Tibial nerve (tissue), 4 donors: ENCODE measurements around the gene IFNK. TPM values are rescaled to one million over a fixed set of nuclear protein-coding genes. Genes with fewer than 3 reads are reported as not detected.
A peak's percentile ranks its signal among the peaks of the same experiment; 100 is the strongest.
"Not testable (repeated sequence)": the region's sequence is repeated elsewhere in the genome, so short reads cannot be mapped to it uniquely, and the experiment has no call there.

Experiments
- DNase-seq, 2 donors: peaks; one replicate each; pipeline ENCODE4 v3.0.0-alpha.2; 2019; ENCODE audit warnings: low spot score in 2 of 2
- H3K27ac ChIP-seq, 4 donors: fragments of 200-600 bp; sonication (generic) in 3 of 4; one replicate each; pipeline ENCODE4 v1.5.1; 2017 to 2019; ENCODE audit warnings: mild to moderate bottlenecking in 1 of 4
- H3K27me3 ChIP-seq, 2 donors: fragments of 200-600 bp; sonication (generic) in 1 of 2; one replicate each; pipeline versions ENCODE4 v1.5.1 to v1.6.0; 2017 to 2019
- H3K36me3 ChIP-seq, 3 donors: fragments of 200-600 bp; sonication (generic); one replicate each; pipeline ENCODE4 v1.5.1; 2018 to 2019
- H3K4me1 ChIP-seq, 4 donors: fragments of 200-600 bp; sonication (generic) in 3 of 4; one replicate each; pipeline ENCODE4 v1.5.1; 2017 to 2019
- H3K4me3 ChIP-seq, 4 donors: fragments of 200-600 bp; sonication (generic) in 3 of 4; one replicate each; pipeline ENCODE4 v1.5.1; 2017 to 2019; ENCODE audit warnings: mild to moderate bottlenecking in 1 of 4, moderate library complexity in 1 of 4
- H3K9me3 ChIP-seq, 4 donors: fragments of 200-600 bp; sonication (generic) in 3 of 4; one replicate each; pipeline ENCODE4 v1.5.1; 2017 to 2019
- CTCF ChIP-seq, 5 experiments: fragments of 200-600 bp in 3 of 5; fragments of 450-650 bp in 2 of 5; sonication (generic) in 3 of 5; IDR thresholded peaks; one replicate each; pipeline ENCODE4 v1.5.1; 2016 to 2019; ENCODE audit warnings: antibody characterized with exemption in 5 of 5, mild to moderate bottlenecking in 3 of 5, moderate library complexity in 2 of 5
- EP300 ChIP-seq, 2 donors: sonication (generic); formaldehyde crosslinking; IDR thresholded peaks; one replicate each; pipeline ENCODE4 v1.6.1; 2017; ENCODE audit warnings: antibody characterized with exemption in 2 of 2, mild to moderate bottlenecking in 1 of 2
- POLR2A ChIP-seq, 2 donors: fragments of 450-650 bp; IDR thresholded peaks; one replicate each; pipeline ENCODE4 v1.6.1; 2017; ENCODE audit warnings: antibody characterized with exemption in 2 of 2, mild to moderate bottlenecking in 2 of 2, moderate library complexity in 2 of 2
- WGBS, 2 donors: methylation state at CpG; one replicate each; pipeline ENCODE4 v1.1.5; 2018; 5-methylcytosine and 5-hydroxymethylcytosine counted together
- total RNA-seq, 4 donors: library from RNA; depleted of rRNA; stranded (reverse); fragments of >200 nt; gene quantifications; one replicate each; pipeline ENCODE4 v1.1.0, GENCODE V29; 2016

IFNK gene
- total RNA-seq, 4 donors from 2014 or later, result not detected

- Histone ChIP-seq H3K27me3 (no peaks in the 10 kb centered on the region), H3K9me3 (no peaks in the 10 kb centered on the region), H3K4me3 (no peak overlapping the region), H3K27ac (no peak overlapping the region), H3K4me1 (peaks cover 0 to 8% (median 0%) of the 10 kb centered on the region in 4 donors), H3K36me3 (no peaks in the 10 kb centered on the region)
- no peak for TF ChIP-seq POLR2A (IDR thresholded peaks at IDR 0.05)
- TF ChIP-seq CTCF (IDR thresholded peaks at IDR 0.05), result no peak
- TF ChIP-seq EP300 (IDR thresholded peaks at IDR 0.05), result peak in 1 of 2 donors; percentile 56
- WGBS, 2 donors, result 48 to 70% methylated on average over 2 of the region's 2 CpGs
- no peak for DNase-seq
These were observed 24.6 kb upstream of the IFNK start for GRCh38 chr9:27499451-27499850.

GRCh38 chr9:27500902-27501301 lies 23.2 kb upstream of the IFNK start:
- not testable (repeated sequence) for H3K4me1 ChIP-seq, H3K4me3 ChIP-seq, H3K27me3 ChIP-seq, H3K27ac ChIP-seq, DNase-seq, H3K9me3 ChIP-seq, H3K36me3 ChIP-seq
- WGBS, 2 donors, result 95% methylated on average over 3 of the region's 3 CpGs

GRCh38 chr9:27503623-27504022 lies 20.5 kb upstream of the IFNK start:
- 58 to 72% methylated on average over 4 of the region's 4 CpGs for WGBS, 2 donors
- TF ChIP-seq CTCF (IDR thresholded peaks at IDR 0.05) (no peak), EP300 (IDR thresholded peaks at IDR 0.05) (no peak), POLR2A (IDR thresholded peaks at IDR 0.05) (no peak)
- Histone ChIP-seq H3K36me3 (no peaks in the 10 kb centered on the region), H3K4me3 (no peak overlapping the region), H3K27ac (no peak overlapping the region), H3K9me3 (no peaks in the 10 kb centered on the region), H3K4me1 (peaks cover 0 to 8% (median 0%) of the 10 kb centered on the region in 4 donors), H3K27me3 (no peaks in the 10 kb centered on the region)
- no peak for DNase-seq

GRCh38 chr9:27504259-27504658 lies 19.8 kb upstream of the IFNK start:
- no peaks in the 10 kb centered on the region for H3K36me3 ChIP-seq
- no peak overlapping the region for H3K27ac ChIP-seq
- no peaks in the 10 kb centered on the region for H3K9me3 ChIP-seq
- H3K4me1 ChIP-seq, result peaks cover 0 to 7% (median 0%) of the 10 kb centered on the region in 4 donors
- H3K27me3 ChIP-seq, result no peaks in the 10 kb centered on the region
- no peak for DNase-seq
- TF ChIP-seq CTCF (IDR thresholded peaks at IDR 0.05), result no peak
- no peak for TF ChIP-seq POLR2A (IDR thresholded peaks at IDR 0.05)
- no peak for TF ChIP-seq EP300 (IDR thresholded peaks at IDR 0.05)
- no peak overlapping the region for H3K4me3 ChIP-seq

DNA sequence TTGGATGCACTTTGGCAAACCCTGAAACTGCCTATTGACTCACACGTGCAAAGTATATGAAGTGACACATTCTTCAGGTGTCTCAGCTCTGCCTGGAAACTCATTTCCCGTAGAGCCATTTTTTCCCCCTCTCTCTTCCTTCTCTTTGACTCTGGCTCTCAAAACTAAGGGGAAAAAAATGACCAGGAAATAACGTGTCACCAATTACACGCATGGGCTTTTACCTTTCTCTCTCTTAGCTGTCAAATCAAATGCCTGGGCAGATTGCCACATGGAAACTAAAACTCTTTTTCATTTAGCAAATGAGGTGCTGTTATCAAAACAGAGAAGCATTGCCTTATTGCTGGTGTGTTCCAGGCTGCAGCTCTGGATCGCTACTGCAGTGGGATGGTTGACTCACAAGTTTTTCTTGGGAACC lies 18.3 kb upstream of the IFNK start:
- Histone ChIP-seq H3K4me3 (no peak overlapping the region), H3K36me3 (no peaks in the 10 kb centered on the region)

More for the DNA sequence above, 18.3 kb upstream of the IFNK start:
- Histone ChIP-seq H3K4me1 (no peaks in the 10 kb centered on the region), H3K9me3 (no peaks in the 10 kb centered on the region), H3K27ac (no peak overlapping the region), H3K27me3 (no peaks in the 10 kb centered on the region)
- TF ChIP-seq EP300 (IDR thresholded peaks at IDR 0.05) (no peak), POLR2A (IDR thresholded peaks at IDR 0.05) (no peak), CTCF (IDR thresholded peaks at IDR 0.05) (no peak)
- DNase-seq, result no peak
- WGBS, 2 donors, result 82 to 83% methylated on average over 5 of the region's 5 CpGs
